ENCODE results near the gene PGPEP1. TPM values are rescaled to one million over a fixed set of nuclear protein-coding genes. Genes with fewer than 3 reads are reported as not detected.

Gene PGPEP1
- total and polyA plus RNA-seq, 2 donors (not counting 3 experiments of a cell fraction or from before 2014, with no cell fraction given): 9.9 to 27.2 TPM

GRCh38 chr19:18385359-18385674 lies 44.9 kb downstream of the PGPEP1 start:
- DNase-seq (ENCODE audit: low read depth, low spot score): no peak
- FAIRE-seq: no peak
- H3K4me2 ChIP-seq (ENCODE audit: insufficient read depth, low read length): peak overlapping the region; percentile 35
- no TSS peak for BruUV-seq (replicated peaks)
- TF ChIP-seq POLR2AphosphoS5 (IDR thresholded peaks at IDR 0.05; ENCODE audit: insufficient read depth, low read depth, low read length) (no peak), EZH2 (IDR thresholded peaks at IDR 0.05; ENCODE audit: borderline replicate concordance, low read depth, low read length, severe bottlenecking) (no peak), MYC (IDR thresholded peaks at IDR 0.05; ENCODE audit: low read depth, low read length) (no peak), POLR2A (IDR thresholded peaks at IDR 0.05; ENCODE audit: low read depth, low read length) (no peak), MAX (IDR thresholded peaks at IDR 0.05; ENCODE audit: insufficient read depth, insufficient read length) (no peak), GATA2 (IDR thresholded peaks at IDR 0.05; ENCODE audit: insufficient read depth, insufficient read length, low read depth, low read length) (no peak), CTCF (IDR thresholded peaks at IDR 0.05; ENCODE audit: extremely low read depth in 1 of 2, insufficient read depth in 1 of 2, low read depth in 1 of 2, low read length in 2 of 2) (no peak), JUN (IDR thresholded peaks at IDR 0.05; ENCODE audit: borderline replicate concordance, insufficient read depth, insufficient read length, low read depth) (no peak), FOS (IDR thresholded peaks at IDR 0.05; ENCODE audit: borderline replicate concordance, insufficient read depth, low read length) (no peak)
- intact Hi-C loops (cut with micrococcal nuclease): no loop called here
- H3K36me3 ChIP-seq (ENCODE audit: control insufficient read depth in 2 of 2, extremely low read depth in 1 of 2, insufficient read depth in 2 of 2, low read length in 2 of 2): peaks cover 0 to 9% of the 10 kb centered on the region in 2 experiments
- ChIA-PET CTCF (interaction anchor here (0.5 to 9.4 kb wide), 31 partner anchors 8 to 177 kb away, joined by 3 to 115 read pairs (median 6); partner anchors contain the start of genes JUND, LRRC25, LSM4 and SSBP4), POLR2A (interaction anchor here (0.6 to 3.6 kb wide), 25 partner anchors 9 to 161 kb away, joined by 3 to 87 read pairs (median 6); partner anchors contain the start of genes JUND, LSM4 and SSBP4)
- peak overlapping the region; percentile 5 for H3K9ac ChIP-seq (replicated peaks; ENCODE audit: extremely low read depth, insufficient read depth, low read length)
- no peaks in the 10 kb centered on the region for H3K9me3 ChIP-seq (replicated peaks; ENCODE audit: control insufficient read depth, insufficient read depth, low read length)
- H3K9me1 ChIP-seq (replicated peaks; ENCODE audit: control insufficient read depth, extremely low read depth, insufficient read depth, low read length): no peaks in the 10 kb centered on the region
- dilution Hi-C loops (cut with MboI; ENCODE audit: extremely low pct_ligation_motif_present, low sequenced_read_pairs): no loop called here
- no peak overlapping the region for H3K4me3 ChIP-seq (replicated peaks in 1 of 3; ENCODE audit: insufficient read depth in 1 of 3, low read depth in 1 of 3, low read length in 3 of 3)
- peak overlapping the region; percentile 69 for H3K27ac ChIP-seq (ENCODE audit: insufficient read depth, low read depth, low read length)
- H3K79me2 ChIP-seq (ENCODE audit: control insufficient read depth, insufficient read depth, low read length): peaks cover 26% of the 10 kb centered on the region
- H3K4me1 ChIP-seq (ENCODE audit: control insufficient read depth, extremely low read depth, insufficient read depth, low read length): peaks cover 15% of the 10 kb centered on the region
- H4K20me1 ChIP-seq (replicated peaks; ENCODE audit: control insufficient read depth, extremely low read depth, insufficient read depth, low read length): no peaks in the 10 kb centered on the region
- H3K27me3 ChIP-seq (ENCODE audit: control insufficient read depth in 2 of 2, insufficient read depth in 2 of 2, low read length in 2 of 2): no peaks in the 10 kb centered on the region
- H2AFZ ChIP-seq (ENCODE audit: low read depth, low read length): peak overlapping the region; percentile 5
